ENCODE results near the gene HPD.

Gene HPD

GRCh38 chr12:121810234-121810817, 48.3 kb downstream of the HPD start:
- DNase-seq = no peak

GRCh38 chr12:121809712-121810116, 48.9 kb downstream of the HPD start:
- DNase-seq = no peak

GRCh38 chr12:121808623-121809022, 50.0 kb downstream of the HPD start:
- DNase-seq = no peak

- no peak for DNase-seq
Measured at GRCh38 chr12:121807642-121808347, 50.9 kb downstream of the HPD start.

GRCh38 chr12:121806546-121807423, 51.9 kb downstream of the HPD start:
- DNase-seq = peak; percentile 23

GRCh38 chr12:121806009-121806545, 52.6 kb downstream of the HPD start:
- DNase-seq = peak; percentile 46

GRCh38 chr12:121805171-121806008, 53.3 kb downstream of the HPD start:
- DNase-seq = peak; percentile 75

GRCh38 chr12:121804417-121805111, 54.1 kb downstream of the HPD start:
- peak; percentile 61 for DNase-seq

- DNase-seq = peak; percentile 82
Measured at GRCh38 chr12:121803861-121804416, 54.7 kb downstream of the HPD start, which contains the start of gene SETD1B. TSS of gene SETD1B (plus strand) at chr12:121804009. CDS start at chr12:121804738, 729 bp downstream.

GRCh38 chr12:121802843-121803698, 55.6 kb downstream of the HPD start:
- DNase-seq = peak; percentile 99

- DNase-seq = no peak
Measured at GRCh38 chr12:121802485-121802842, 56.2 kb downstream of the HPD start.

GRCh38 chr12:121801595-121802484, 56.8 kb downstream of the HPD start:
- DNase-seq = peak; percentile 82

GRCh38 chr12:121800694-121801594, 57.7 kb downstream of the HPD start:
- peak; percentile 86 for DNase-seq

- DNase-seq = peak; percentile 86
Measured at GRCh38 chr12:121799842-121800693, 58.6 kb downstream of the HPD start.

- DNase-seq = peak; percentile 82
Measured at GRCh38 chr12:121799156-121799841, 59.4 kb downstream of the HPD start.

- DNase-seq = peak; percentile 58
Measured at GRCh38 chr12:121798787-121799155, 59.9 kb downstream of the HPD start.

Data from eye (tissue), 1 donor.